ENCODE results near the gene BOC. TPM values are rescaled to one million over a fixed set of nuclear protein-coding genes. Genes with fewer than 3 reads are reported as not detected.

The BOC gene
- total RNA-seq, result 0.43 and 0.72 TPM in 2 replicates

GRCh38 chr3:113211330-113212149 lies at the start of gene BOC:
Gene BOC, plus strand, starts transcription at chr3:113211557. Its CDS starts 38,246 bp downstream, at chr3:113249803.

Other genes starting within 250 kb of the BOC start
- gene CD200R1, start 236.5 kb upstream of the BOC start, total RNA-seq, result 0.24 TPM in 1 of 2 replicates, not detected in the other
- gene GTPBP8, start 220.6 kb upstream of the BOC start, total RNA-seq, result 39.9 and 54.2 TPM in 2 replicates
- gene CFAP44, start 229.9 kb downstream of the BOC start, total RNA-seq, result 1.1 and 1.7 TPM in 2 replicates